ENCODE measurements around the gene TBCK. TPM values are rescaled to one million over a fixed set of nuclear protein-coding genes. Genes with fewer than 3 reads are reported as not detected.

TBCK gene
- total and polyA plus RNA-seq, 2 of the 13 experiments (the other 11 are each of a cell fraction or from before 2014, with no cell fraction given) = 51.0 to 62.4 TPM

GRCh38 chr4:106036848-106037247 is 279.2 kb downstream of the TBCK start (continued):
- peak; percentile 78 for TF ChIP-seq ZNF609 (CRISPR knock-in tag; IDR thresholded peaks at IDR 0.05; ENCODE audit: borderline replicate concordance)
- peak; percentile 68 for TF ChIP-seq ERF (CRISPR knock-in tag; IDR thresholded peaks at IDR 0.05)
- TF ChIP-seq SP5 (CRISPR knock-in tag; IDR thresholded peaks at IDR 0.05; ENCODE audit: borderline replicate concordance, low read depth) = peak; percentile 35; the same call in 1 of the 2 replicates
- TF ChIP-seq ZNF101 (CRISPR knock-in tag; IDR thresholded peaks at IDR 0.05; ENCODE audit: borderline replicate concordance, low read depth) = no peak
- TF ChIP-seq DMAP1 (CRISPR knock-in tag; IDR thresholded peaks at IDR 0.05) = 0 out of 2 replicates have a peak, but pooled peaks have one; percentile 47
- peak; percentile 54 for TF ChIP-seq SAP130 (CRISPR knock-in tag; IDR thresholded peaks at IDR 0.05; ENCODE audit: low read depth)
- TF ChIP-seq ZMYM4 (CRISPR knock-in tag; IDR thresholded peaks at IDR 0.05) = peak; percentile 97
- 0 out of 2 replicates have a peak, but pooled peaks have one; percentile 14 for TF ChIP-seq ZNF652 (CRISPR knock-in tag; IDR thresholded peaks at IDR 0.05; ENCODE audit: borderline replicate concordance, low read depth)
- TF ChIP-seq KLF16 (CRISPR knock-in tag; IDR thresholded peaks at IDR 0.05) = peak in 1 of 2 experiments; percentile 80; a peak in 1 of 4 replicates
- peak; percentile 47; the same call in 1 of the 2 replicates for TF ChIP-seq ZNF747 (CRISPR knock-in tag; IDR thresholded peaks at IDR 0.05; ENCODE audit: borderline replicate concordance)
- peak; percentile 73; the same call in 1 of the 2 replicates for TF ChIP-seq KDM4B (CRISPR knock-in tag; IDR thresholded peaks at IDR 0.05)
- TF ChIP-seq, protein P1, sequence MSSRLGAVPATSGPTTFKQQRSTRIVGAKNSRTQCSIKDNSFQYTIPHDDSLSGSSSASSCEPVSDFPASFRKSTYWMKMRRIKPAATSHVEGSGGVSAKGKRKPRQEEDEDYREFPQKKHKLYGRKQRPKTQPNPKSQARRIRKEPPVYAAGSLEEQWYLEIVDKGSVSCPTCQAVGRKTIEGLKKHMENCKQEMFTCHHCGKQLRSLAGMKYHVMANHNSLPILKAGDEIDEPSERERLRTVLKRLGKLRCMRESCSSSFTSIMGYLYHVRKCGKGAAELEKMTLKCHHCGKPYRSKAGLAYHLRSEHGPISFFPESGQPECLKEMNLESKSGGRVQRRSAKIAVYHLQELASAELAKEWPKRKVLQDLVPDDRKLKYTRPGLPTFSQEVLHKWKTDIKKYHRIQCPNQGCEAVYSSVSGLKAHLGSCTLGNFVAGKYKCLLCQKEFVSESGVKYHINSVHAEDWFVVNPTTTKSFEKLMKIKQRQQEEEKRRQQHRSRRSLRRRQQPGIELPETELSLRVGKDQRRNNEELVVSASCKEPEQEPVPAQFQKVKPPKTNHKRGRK (CRISPR knock-in tag; IDR thresholded peaks at IDR 0.05) = no peak
- peak; percentile 90 for TF ChIP-seq ZNF441 (CRISPR knock-in tag; IDR thresholded peaks at IDR 0.05; ENCODE audit: borderline replicate concordance)
- no peak for TF ChIP-seq MAZ (IDR thresholded peaks at IDR 0.05; ENCODE audit: borderline replicate concordance, low read depth, low read length)
- TF ChIP-seq MAZ (CRISPR knock-in tag; IDR thresholded peaks at IDR 0.05; ENCODE audit: low read depth) = 0 out of 2 replicates have a peak, but pooled peaks have one; percentile 18
- TF ChIP-seq, protein P2, sequence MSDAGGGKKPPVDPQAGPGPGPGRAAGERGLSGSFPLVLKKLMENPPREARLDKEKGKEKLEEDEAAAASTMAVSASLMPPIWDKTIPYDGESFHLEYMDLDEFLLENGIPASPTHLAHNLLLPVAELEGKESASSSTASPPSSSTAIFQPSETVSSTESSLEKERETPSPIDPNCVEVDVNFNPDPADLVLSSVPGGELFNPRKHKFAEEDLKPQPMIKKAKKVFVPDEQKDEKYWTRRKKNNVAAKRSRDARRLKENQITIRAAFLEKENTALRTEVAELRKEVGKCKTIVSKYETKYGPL (CRISPR knock-in tag; IDR thresholded peaks at IDR 0.05) = no peak
- peak; percentile 77; the same call in 1 of the 2 replicates for TF ChIP-seq ESRRA (CRISPR knock-in tag; IDR thresholded peaks at IDR 0.05; ENCODE audit: low read depth)
- peak; percentile 71; the same call in 1 of the 2 replicates for TF ChIP-seq KMT2B (CRISPR knock-in tag; IDR thresholded peaks at IDR 0.05)
- TF ChIP-seq, protein P3, sequence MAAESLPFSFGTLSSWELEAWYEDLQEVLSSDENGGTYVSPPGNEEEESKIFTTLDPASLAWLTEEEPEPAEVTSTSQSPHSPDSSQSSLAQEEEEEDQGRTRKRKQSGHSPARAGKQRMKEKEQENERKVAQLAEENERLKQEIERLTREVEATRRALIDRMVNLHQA (CRISPR knock-in tag; IDR thresholded peaks at IDR 0.05) = peak; percentile 25; the same call in 1 of the 2 replicates
- TF ChIP-seq, protein P4, sequence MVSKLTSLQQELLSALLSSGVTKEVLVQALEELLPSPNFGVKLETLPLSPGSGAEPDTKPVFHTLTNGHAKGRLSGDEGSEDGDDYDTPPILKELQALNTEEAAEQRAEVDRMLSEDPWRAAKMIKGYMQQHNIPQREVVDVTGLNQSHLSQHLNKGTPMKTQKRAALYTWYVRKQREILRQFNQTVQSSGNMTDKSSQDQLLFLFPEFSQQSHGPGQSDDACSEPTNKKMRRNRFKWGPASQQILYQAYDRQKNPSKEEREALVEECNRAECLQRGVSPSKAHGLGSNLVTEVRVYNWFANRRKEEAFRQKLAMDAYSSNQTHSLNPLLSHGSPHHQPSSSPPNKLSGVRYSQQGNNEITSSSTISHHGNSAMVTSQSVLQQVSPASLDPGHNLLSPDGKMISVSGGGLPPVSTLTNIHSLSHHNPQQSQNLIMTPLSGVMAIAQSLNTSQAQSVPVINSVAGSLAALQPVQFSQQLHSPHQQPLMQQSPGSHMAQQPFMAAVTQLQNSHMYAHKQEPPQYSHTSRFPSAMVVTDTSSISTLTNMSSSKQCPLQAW (CRISPR knock-in tag; IDR thresholded peaks at IDR 0.05) = peak; percentile 73
- TF ChIP-seq TCF7L2 (IDR thresholded peaks at IDR 0.05; ENCODE audit: low read depth, low read length) = peak; percentile 94
- peak; percentile 70 for TF ChIP-seq HOXA3 (CRISPR knock-in tag; IDR thresholded peaks at IDR 0.05)
